ENCODE results near the gene PGBD4.

PGBD4 gene

DNA sequence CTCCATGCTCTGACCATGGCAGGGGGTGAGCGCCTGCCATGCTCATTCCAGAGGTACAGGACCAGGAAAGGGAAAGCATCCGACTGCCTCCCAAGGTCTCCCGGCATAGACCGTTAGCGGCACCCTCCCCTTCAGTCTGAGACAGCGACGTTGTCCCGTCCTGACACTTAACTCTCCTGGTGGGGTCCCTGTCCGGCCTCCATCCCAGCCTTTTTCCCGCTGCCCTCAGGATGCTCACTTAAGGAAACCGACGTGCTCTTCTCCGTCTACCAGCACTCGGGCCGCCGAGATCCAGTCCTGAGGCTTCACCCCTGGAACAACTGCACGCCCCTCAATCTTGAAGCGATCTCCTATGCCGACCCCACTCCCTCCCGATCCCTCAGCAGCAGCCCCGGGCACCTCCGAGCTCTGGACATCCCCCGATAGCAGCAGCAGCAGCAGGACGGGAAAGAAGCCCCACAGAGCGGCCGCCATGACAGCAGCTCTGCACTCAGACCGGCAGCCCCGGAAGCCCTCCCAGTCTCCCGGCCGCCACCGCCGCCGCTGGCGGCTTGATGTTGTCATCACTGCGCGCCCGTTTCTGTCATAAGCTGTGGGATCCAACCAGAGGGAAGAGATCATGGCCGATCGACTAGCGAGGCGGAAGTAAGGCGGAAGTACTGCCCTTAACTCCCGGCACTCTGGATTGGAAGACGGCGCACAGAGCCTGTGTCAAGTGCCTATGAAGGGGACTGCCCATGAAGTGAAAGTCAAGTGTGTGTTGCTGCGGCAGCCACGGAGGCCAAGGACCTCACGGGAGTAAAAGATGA, at the start of gene PGBD4, which contains the start of gene EMC7:
Gene PGBD4 (plus strand): TSS at position 718 of the 809 bp plus-strand sequence. CDS start 449 bp downstream, outside the sequence.
Gene EMC7 (minus strand): TSS at position 497 of the 809 bp plus-strand sequence. CDS start 23 bp downstream, at position 474.
- Histone ChIP-seq H3K27ac (peak within 1 kb of the TSS; percentile 81), H3K9me3 (ENCODE audit: severe bottlenecking) (no peaks in the 10 kb centered on the region), H3K27me3 (ENCODE audit: insufficient read depth, low read depth, severe bottlenecking) (no peaks in the 10 kb centered on the region), H3K4me3 (ENCODE audit: low read depth, low read length) (peak within 1 kb of the TSS; percentile 91), H3K36me3 (peaks cover 6% of the 10 kb centered on the region)
- TF ChIP-seq, protein P1, sequence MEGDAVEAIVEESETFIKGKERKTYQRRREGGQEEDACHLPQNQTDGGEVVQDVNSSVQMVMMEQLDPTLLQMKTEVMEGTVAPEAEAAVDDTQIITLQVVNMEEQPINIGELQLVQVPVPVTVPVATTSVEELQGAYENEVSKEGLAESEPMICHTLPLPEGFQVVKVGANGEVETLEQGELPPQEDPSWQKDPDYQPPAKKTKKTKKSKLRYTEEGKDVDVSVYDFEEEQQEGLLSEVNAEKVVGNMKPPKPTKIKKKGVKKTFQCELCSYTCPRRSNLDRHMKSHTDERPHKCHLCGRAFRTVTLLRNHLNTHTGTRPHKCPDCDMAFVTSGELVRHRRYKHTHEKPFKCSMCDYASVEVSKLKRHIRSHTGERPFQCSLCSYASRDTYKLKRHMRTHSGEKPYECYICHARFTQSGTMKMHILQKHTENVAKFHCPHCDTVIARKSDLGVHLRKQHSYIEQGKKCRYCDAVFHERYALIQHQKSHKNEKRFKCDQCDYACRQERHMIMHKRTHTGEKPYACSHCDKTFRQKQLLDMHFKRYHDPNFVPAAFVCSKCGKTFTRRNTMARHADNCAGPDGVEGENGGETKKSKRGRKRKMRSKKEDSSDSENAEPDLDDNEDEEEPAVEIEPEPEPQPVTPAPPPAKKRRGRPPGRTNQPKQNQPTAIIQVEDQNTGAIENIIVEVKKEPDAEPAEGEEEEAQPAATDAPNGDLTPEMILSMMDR (IDR thresholded peaks at IDR 0.05; ENCODE audit: low read depth, low read length): no peak
- DNase-seq: peak; percentile 99

DNA sequence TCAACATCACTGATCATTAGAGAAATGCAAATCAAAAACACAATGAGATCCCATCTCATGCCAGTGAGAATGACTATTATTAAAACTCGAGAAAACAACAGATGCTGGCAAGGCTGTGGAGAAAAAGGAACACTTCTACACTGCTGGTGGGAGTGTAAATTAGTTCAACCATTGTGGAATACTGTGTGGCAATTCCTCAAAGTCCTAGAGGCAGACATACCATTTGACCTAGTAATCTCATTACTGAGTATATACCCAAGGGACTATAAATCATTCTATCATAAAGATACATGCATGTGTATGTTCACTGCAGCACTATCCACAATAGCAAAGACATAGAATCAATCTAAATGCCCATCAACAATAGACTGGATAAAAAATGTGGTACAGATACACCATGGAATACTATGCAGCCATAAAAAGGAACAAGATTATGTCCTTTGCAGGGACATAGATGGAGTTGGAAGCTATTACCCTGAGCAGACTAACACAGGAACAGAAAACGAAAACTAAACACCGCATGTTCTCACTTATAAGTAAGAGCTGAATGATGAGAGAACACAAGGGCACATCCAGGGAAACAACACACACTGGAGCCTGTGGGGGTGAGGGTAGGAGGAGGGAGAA, 47.7 kb upstream of the PGBD4 start:
- no peak for DNase-seq
- Histone ChIP-seq H3K36me3 (no peaks in the 10 kb centered on the region), H3K9me3 (ENCODE audit: severe bottlenecking) (peaks cover 3% of the 10 kb centered on the region), H3K27me3 (ENCODE audit: insufficient read depth, low read depth, severe bottlenecking) (no peaks in the 10 kb centered on the region), H3K27ac (no peak overlapping the region), H3K4me3 (ENCODE audit: low read depth, low read length) (no peak overlapping the region)
- TF ChIP-seq, protein P1 (IDR thresholded peaks at IDR 0.05; ENCODE audit: low read depth, low read length): no peak

DNA sequence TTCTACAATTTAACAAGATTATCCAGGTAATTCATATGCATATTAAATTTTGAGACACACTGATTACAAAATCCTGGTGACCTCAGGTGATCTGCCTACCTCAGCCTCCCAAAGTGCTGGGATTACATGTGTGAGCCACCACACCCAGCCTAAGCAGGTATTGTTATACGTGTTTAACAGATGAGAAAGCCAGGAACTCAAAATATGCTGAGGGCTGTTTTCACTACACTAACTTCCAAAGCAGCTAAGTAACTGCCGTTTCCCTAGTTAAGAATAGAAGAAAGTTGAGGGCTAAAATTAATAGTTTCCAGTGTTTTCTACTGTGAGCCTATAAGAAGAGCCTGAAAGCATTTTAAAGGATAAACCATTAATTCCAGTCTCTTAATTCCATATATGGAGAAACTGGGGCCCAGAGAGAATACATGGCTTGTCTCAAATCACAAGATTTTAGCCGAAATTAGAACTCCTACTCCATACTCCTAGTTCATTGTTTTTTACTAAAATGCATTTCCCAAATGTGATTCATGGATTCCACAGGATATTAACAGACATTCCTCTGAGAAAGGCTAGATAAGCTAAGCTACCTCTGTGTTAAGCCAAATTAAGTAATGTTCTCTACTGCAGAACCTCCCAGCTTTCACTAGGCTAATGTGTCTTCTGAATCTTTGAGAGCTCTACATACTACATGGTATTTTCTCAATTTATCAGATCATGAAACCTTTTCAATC, 45.9 kb upstream of the PGBD4 start:
- H3K9me3 ChIP-seq (ENCODE audit: severe bottlenecking): peaks cover under 1% of the 10 kb centered on the region
- no peak for DNase-seq
- no peak overlapping the region for H3K27ac ChIP-seq
- TF ChIP-seq, protein P1 (IDR thresholded peaks at IDR 0.05; ENCODE audit: low read depth, low read length): no peak
- no peaks in the 10 kb centered on the region for H3K36me3 ChIP-seq
- H3K4me3 ChIP-seq (ENCODE audit: low read depth, low read length): no peak overlapping the region
- no peaks in the 10 kb centered on the region for H3K27me3 ChIP-seq (ENCODE audit: insufficient read depth, low read depth, severe bottlenecking)

DNA sequence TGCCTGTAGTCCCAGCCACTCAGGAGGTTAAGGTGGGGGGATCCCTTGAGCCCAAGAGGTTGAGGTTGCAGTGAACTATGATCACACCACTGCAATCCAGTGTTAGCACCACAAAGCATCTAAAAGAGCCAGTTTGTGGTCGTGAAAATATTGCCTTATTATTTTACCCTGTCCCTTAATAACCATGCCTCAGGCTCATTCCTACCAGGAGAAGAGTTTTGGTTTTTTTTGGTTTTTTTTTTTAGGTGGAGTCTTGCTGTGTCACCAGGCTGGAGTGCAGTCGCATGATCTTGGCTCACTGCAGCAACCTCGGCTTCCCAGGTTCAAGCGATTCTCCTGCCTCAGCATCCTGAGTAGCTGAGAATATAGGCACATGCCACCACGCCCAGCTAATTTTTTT, 45.0 kb upstream of the PGBD4 start:
- H3K4me3 ChIP-seq (ENCODE audit: low read depth, low read length): no peak overlapping the region
- H3K27me3 ChIP-seq (ENCODE audit: insufficient read depth, low read depth, severe bottlenecking): no peaks in the 10 kb centered on the region
- no peak overlapping the region for H3K27ac ChIP-seq
- TF ChIP-seq, protein P1 (IDR thresholded peaks at IDR 0.05; ENCODE audit: low read depth, low read length): no peak
- no peaks in the 10 kb centered on the region for H3K9me3 ChIP-seq (ENCODE audit: severe bottlenecking)
- no peak for DNase-seq
- no peaks in the 10 kb centered on the region for H3K36me3 ChIP-seq

DNA sequence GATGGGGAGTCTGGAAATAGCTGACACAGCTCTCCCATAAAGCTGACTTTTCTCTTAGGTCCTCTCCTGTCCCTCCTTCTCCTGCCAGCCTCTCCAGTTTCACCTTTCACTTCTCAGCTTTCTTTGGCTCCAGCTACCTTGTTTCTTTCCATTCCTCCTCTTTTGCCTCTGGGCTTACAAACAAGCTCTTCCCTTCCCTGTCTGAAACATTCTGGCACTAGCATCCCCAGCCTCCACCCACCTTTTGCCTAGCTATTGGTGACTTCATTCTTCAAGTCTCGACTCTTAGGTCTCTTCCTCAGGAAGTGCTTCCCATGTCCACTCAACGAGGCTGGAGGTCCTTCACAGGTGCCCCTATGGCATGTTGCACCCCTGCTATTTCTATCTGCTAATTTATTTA, 42.4 kb upstream of the PGBD4 start:
- no peak overlapping the region for H3K27ac ChIP-seq
- no peak overlapping the region for H3K4me3 ChIP-seq (ENCODE audit: low read depth, low read length)
- no peaks in the 10 kb centered on the region for H3K36me3 ChIP-seq
- no peaks in the 10 kb centered on the region for H3K27me3 ChIP-seq (ENCODE audit: insufficient read depth, low read depth, severe bottlenecking)
- no peak for DNase-seq
- TF ChIP-seq, protein P1 (IDR thresholded peaks at IDR 0.05; ENCODE audit: low read depth, low read length): no peak
- no peaks in the 10 kb centered on the region for H3K9me3 ChIP-seq (ENCODE audit: severe bottlenecking)

Measured in WERI-Rb-1 (cell line).